DOHH2 (cell line): ENCODE data around the gene CDCA5.

Source experiments
- CTCF ChIP-seq: fragments of 200-600 bp; sonication (generic); IDR thresholded peaks from one replicate; pipeline ENCODE4 v1.5.1; 2014; ENCODE audit warnings: antibody characterized with exemption, mild to moderate bottlenecking, low read depth, low read length; ENCODE audit not compliant: poor library complexity, severe bottlenecking
- EZH2phosphoT487 ChIP-seq: fragments of 200-600 bp; sonication (generic); IDR thresholded peaks from 2 replicates; pipeline ENCODE4 v1.6.1; 2017; ENCODE audit warnings: borderline replicate concordance, mild to moderate bottlenecking, antibody characterized with exemption, low read length, moderate library complexity, mixed read lengths

GRCh38 chr11:65058419-65059054 is 25.3 kb downstream of the CDCA5 start, which contains the start of gene NAALADL1:
- TF ChIP-seq CTCF (no peak), EZH2phosphoT487 (no peak)
